ENCODE results near the gene FSCN2.

GRCh38 chr17:81540676-81541027 is 12.5 kb downstream of the FSCN2 start:
- TF ChIP-seq CTCF (IDR thresholded peaks at IDR 0.05) (no peak), POLR2A (IDR thresholded peaks at IDR 0.05) (no peak), EP300 (IDR thresholded peaks at IDR 0.05) (no peak)
